ENCODE data around the gene CREBBP.

DNA sequence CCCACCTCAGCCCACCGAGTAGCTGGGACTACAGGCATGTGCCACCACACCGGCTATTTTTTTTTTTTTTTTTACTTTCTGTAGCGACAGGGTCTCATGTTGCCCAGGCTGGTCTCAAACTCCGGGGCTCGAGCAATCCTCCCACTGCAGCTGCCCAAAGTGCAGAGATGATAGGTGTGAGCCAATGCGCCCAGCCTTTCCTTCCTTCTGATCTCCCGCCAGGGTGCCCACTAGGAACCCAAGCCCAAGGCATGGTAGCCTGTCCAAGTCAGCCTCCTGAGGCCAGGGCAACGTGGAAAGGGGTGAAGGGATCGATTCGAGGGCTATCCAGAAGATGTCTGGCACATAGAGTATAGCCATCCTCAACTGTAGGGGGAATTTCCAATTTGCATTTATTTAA is 9.6 kb upstream of the CREBBP start:
- TF ChIP-seq POLR2A (IDR thresholded peaks at IDR 0.05) (no peak), EP300 (IDR thresholded peaks at IDR 0.05) (no peak)
- TF ChIP-seq, protein P1, sequence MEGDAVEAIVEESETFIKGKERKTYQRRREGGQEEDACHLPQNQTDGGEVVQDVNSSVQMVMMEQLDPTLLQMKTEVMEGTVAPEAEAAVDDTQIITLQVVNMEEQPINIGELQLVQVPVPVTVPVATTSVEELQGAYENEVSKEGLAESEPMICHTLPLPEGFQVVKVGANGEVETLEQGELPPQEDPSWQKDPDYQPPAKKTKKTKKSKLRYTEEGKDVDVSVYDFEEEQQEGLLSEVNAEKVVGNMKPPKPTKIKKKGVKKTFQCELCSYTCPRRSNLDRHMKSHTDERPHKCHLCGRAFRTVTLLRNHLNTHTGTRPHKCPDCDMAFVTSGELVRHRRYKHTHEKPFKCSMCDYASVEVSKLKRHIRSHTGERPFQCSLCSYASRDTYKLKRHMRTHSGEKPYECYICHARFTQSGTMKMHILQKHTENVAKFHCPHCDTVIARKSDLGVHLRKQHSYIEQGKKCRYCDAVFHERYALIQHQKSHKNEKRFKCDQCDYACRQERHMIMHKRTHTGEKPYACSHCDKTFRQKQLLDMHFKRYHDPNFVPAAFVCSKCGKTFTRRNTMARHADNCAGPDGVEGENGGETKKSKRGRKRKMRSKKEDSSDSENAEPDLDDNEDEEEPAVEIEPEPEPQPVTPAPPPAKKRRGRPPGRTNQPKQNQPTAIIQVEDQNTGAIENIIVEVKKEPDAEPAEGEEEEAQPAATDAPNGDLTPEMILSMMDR (IDR thresholded peaks at IDR 0.05): no peak
